Measurements from ENCODE around the gene PLA2G6.

The PLA2G6 gene

DNA sequence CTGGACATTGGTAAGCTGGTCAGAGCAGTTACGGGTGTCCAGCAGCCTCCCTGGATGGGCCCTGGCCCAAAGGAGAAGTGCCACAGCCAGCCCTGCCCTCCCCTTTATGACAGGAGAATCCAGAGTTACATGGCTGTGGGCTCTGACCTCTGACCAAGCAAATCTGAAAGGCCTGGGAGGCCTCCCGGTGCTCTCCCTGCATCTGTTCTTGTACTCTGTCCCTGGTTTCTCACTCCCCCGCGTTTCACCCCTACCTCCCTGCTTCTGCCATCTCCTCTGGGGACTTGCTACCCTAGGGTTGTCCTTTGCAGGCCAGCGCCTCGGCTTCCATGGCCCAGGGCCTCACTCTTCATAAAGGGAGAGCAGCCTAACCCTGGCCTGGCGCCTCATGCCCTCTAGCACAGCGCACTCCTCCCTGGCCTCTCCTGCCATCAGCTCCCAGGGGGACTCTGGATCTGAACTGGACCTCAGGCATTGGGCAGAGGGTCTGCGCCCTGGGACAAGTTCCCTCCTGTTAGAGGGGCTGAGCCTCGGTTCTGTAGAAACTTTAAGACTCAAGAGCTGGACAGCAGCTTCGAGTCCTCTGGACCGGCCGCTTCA lies 113.8 kb downstream of the PLA2G6 start:
- DNase-seq, result no peak

DNA sequence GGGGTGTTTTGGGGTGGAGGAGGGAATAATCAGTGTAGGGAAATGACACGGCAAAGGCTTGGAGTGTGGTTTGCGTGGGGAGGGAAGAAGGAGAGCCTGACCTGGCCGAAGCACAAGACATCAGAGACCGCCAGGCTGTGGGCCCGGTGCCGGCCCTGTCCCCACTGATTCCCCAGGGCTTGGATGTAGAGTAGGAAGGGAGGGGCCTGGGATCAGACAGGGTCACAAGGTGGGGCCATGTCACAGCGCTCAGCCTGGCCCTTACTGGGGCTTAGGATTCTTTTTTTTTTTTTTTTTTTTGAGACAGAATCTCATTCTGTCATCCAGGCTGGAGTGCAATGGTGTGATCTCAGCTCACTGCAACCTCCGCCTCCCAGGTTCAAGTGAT lies 114.6 kb downstream of the PLA2G6 start:
- no peak for DNase-seq

DNA sequence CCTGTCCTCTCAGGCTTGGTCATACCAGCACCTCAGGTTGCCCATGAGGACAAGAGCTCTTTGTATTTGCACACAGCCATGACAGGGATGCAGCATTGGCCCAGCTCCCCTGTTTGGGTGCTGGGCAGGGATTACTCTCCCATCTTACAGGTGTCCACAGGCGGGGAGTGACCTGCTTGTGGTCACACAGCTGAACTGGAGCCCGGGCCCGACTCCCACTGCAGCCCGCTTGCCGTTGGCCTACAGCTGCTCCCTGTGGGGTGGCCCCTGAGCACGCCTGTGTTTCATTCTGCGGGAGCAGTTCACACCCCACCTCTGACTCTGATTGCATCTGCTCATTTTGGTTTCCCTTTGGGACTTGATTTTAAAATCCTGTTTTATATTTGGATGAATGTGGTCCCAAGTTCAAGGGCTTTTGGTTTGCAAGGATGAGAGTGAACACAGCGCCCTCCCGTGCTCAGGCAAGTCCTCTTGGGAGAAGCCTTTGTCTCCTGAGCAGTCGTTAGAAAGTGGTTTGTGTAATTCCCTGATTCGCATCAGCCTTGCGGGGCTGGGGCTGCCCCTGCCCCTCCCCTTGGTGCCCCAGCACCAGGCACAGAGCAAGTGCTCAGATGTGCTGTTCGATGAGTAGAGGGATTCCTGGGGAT lies 115.1 kb downstream of the PLA2G6 start:
- no peak for DNase-seq

DNA sequence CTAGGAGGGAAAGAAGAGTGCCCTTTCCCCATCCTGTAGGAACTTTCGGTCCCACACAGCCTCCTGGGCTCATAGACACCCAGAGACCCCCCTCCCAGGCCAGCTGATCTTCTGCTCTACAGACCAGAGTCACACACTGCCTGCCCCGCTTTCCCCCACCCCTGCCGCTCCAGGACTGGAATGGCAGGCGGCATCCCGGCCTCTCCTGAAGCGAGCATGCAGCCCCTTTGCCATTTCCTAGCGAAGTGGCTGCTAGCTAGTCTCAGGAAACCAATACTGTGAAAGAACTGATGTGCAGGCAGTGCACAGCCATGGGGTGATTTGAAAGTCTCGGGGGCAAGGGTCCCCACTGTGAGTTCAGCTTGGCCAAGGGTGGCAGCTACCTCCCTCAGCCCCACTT lies 116.1 kb downstream of the PLA2G6 start:
- no peak for DNase-seq

DNA sequence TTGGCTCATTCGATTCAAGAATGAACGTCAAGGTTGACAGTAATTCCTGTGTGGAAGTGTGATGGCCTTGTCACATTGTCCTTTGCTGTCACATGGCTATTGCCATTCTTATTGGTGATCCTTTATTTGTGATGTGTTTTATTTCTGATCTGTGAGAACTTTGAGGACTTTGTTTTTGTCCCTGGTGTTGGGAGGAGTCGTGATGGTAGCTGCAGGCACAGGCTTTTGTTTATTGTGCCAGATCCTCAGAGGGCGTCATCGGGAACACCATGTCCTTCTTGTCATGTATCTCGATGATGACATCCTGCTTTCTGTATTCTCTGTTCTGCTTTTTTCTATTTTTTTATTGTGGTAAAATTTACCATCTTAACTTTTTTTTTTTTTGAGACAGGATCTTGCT lies 118.8 kb downstream of the PLA2G6 start:
- DNase-seq, result no peak
